HepG2 (cell line): ENCODE results near the gene PSMB8. TPM values are rescaled to one million over a fixed set of nuclear protein-coding genes. Genes with fewer than 3 reads are reported as not detected.

ENCODE experiments used
- ARID5B ChIP-seq: IDR thresholded peaks from 2 replicates; pipeline ENCODE4 v1.4.0; 2020; ENCODE audit warnings: mild to moderate bottlenecking, missing genetic modification reagents
- CCDC6 ChIP-seq: sonication (generic); formaldehyde crosslinking; IDR thresholded peaks from 2 replicates; pipeline ENCODE4 v1.8.1; 2022; ENCODE audit warnings: mild to moderate bottlenecking, missing genetic modification reagents, moderate library complexity
- CHCHD3 ChIP-seq: sonication (generic); formaldehyde crosslinking; IDR thresholded peaks from 2 replicates; pipeline ENCODE4 v1.8.0; 2022; ENCODE audit warnings: mild to moderate bottlenecking, missing genetic modification reagents, moderate library complexity
- CTCF ChIP-seq: sonication (generic); formaldehyde crosslinking; IDR thresholded peaks from 2 replicates; pipeline ENCODE4 v1.5.0; 2020; ENCODE audit warnings: mild to moderate bottlenecking, missing genetic modification reagents, moderate library complexity
- ELF3 ChIP-seq: IDR thresholded peaks from 2 replicates; pipeline ENCODE4 v1.6.1; 2016; ENCODE audit warnings: missing genetic modification reagents, missing compliant biosample characterization
- HNRNPL ChIP-seq: fragments of 200-400 bp; formaldehyde crosslinking; IDR thresholded peaks from 2 replicates; pipeline ENCODE4 v1.6.1; 2017; ENCODE audit warnings: mild to moderate bottlenecking, low read depth, low read length
- HOXD1 ChIP-seq: sonication (generic); formaldehyde crosslinking; IDR thresholded peaks from 2 replicates; pipeline ENCODE4 v1.5.0; 2020; ENCODE audit warnings: missing genetic modification reagents
- KLF11 ChIP-seq: IDR thresholded peaks from 2 replicates; pipeline ENCODE4 v1.6.1; 2016; ENCODE audit warnings: missing compliant biosample characterization
- RAD21 ChIP-seq: fragments of 450-650 bp; formaldehyde crosslinking; IDR thresholded peaks from 2 replicates; pipeline ENCODE4 v1.5.0; 2020; ENCODE audit warnings: mild to moderate bottlenecking
- RFX1 ChIP-seq: fragments of 450-650 bp; IDR thresholded peaks from 2 replicates; pipeline ENCODE4 v1.6.1; 2017
- SAP130 ChIP-seq: IDR thresholded peaks from 2 replicates; pipeline ENCODE4 v1.6.1; 2016; ENCODE audit warnings: low read depth
- SIN3B ChIP-seq: fragments of 150-350 bp; IDR thresholded peaks from 2 replicates; pipeline ENCODE4 v1.6.1; 2014; ENCODE audit warnings: low read length
- SOX6 ChIP-seq, 2 experiments: fragments of 450-650 bp in 1 of 2; sonication (generic) in 1 of 2; formaldehyde crosslinking in 1 of 2; IDR thresholded peaks; 2 replicates each; pipeline versions ENCODE4 v1.4.0 to v1.6.1; 2017 to 2020; ENCODE audit warnings: antibody characterized with exemption in 1 of 2, mild to moderate bottlenecking in 1 of 2, missing genetic modification reagents in 1 of 2
- SP1 ChIP-seq, 2 experiments: fragments of 450-650 bp in 1 of 2; sonication (generic) in 1 of 2; formaldehyde crosslinking in 1 of 2; IDR thresholded peaks; 2 replicates each; pipeline versions ENCODE4 v1.4.0 to v1.6.1; 2016 to 2020; ENCODE audit warnings: missing genetic modification reagents in 1 of 2
- STAT5B ChIP-seq: sonication (generic); formaldehyde crosslinking; IDR thresholded peaks from 2 replicates; pipeline ENCODE4 v1.4.0; 2020; ENCODE audit warnings: missing genetic modification reagents
- TMF1 ChIP-seq: sonication (generic); formaldehyde crosslinking; IDR thresholded peaks from 2 replicates; pipeline ENCODE4 v1.8.1; 2022; ENCODE audit warnings: low read depth, missing genetic modification reagents
- TRIM22 ChIP-seq: fragments of 450-650 bp; IDR thresholded peaks from 2 replicates; pipeline ENCODE4 v1.6.1; 2017
- ZBTB43 ChIP-seq: sonication (generic); formaldehyde crosslinking; conservative IDR thresholded peaks from 2 replicates; pipeline ENCODE4 v1.4.0; 2020; ENCODE audit warnings: missing genetic modification reagents
- ZFP36L1 ChIP-seq: sonication (generic); formaldehyde crosslinking; IDR thresholded peaks from 2 replicates; pipeline ENCODE4 v1.8.0; 2022; ENCODE audit warnings: mild to moderate bottlenecking, missing genetic modification reagents, moderate library complexity
- ZNF577 ChIP-seq: sonication (generic); formaldehyde crosslinking; IDR thresholded peaks from 2 replicates; pipeline ENCODE4 v1.4.0; 2020; ENCODE audit warnings: mild to moderate bottlenecking, low read depth, missing genetic modification reagents, borderline replicate concordance
- ZNF761 ChIP-seq: sonication (generic); formaldehyde crosslinking; conservative IDR thresholded peaks from 2 replicates; pipeline ENCODE4 v1.4.0; 2020; ENCODE audit warnings: mild to moderate bottlenecking, missing genetic modification reagents
- ZSCAN20 ChIP-seq: sonication (generic); formaldehyde crosslinking; IDR thresholded peaks from 2 replicates; pipeline ENCODE4 v1.4.0; 2020; ENCODE audit warnings: missing genetic modification reagents, mild to moderate bottlenecking, borderline replicate concordance
- polyA plus RNA-seq, 8 experiments: library from polyadenylated mRNA; depleted of rRNA in 3 of 8; stranded (reverse) in 7 of 8; unstranded in 1 of 8; fragments of >200 nt; fragmentation: Illumina TruSeq in 4 of 8; extraction: Trizol in 4 of 8; gene quantifications; 2 replicates each; pipeline versions ENCODE4 v1.2.1 to v1.2.3, GENCODE V29; 2011 to 2016; ENCODE audit warnings: low read depth in 4 of 8, missing spikeins in 1 of 8, mixed read lengths in 1 of 8; ENCODE audit not compliant: insufficient read depth in 1 of 8
- total RNA-seq, 5 experiments: library from RNA; depleted of rRNA; stranded (reverse); fragments of >200 nt; fragmentation: Illumina TruSeq; extraction: Trizol; gene quantifications; 2 replicates each; pipeline ENCODE4 v1.2.3, GENCODE V29; 2016; ENCODE audit warnings: low read depth in 1 of 5
- TF ChIP-seq, protein P1 (sequence below): sonication (generic); formaldehyde crosslinking; IDR thresholded peaks from 2 replicates; pipeline ENCODE4 v1.8.1; 2023; ENCODE audit warnings: mild to moderate bottlenecking, inconsistent platforms, moderate library complexity, missing genetic modification reagents, borderline replicate concordance

Gene PSMB8
- total and polyA plus RNA-seq, 2 of the 13 experiments (the other 11 are each of a cell fraction or from before 2014, with no cell fraction given) = 30.7 to 64.7 TPM

DNA sequence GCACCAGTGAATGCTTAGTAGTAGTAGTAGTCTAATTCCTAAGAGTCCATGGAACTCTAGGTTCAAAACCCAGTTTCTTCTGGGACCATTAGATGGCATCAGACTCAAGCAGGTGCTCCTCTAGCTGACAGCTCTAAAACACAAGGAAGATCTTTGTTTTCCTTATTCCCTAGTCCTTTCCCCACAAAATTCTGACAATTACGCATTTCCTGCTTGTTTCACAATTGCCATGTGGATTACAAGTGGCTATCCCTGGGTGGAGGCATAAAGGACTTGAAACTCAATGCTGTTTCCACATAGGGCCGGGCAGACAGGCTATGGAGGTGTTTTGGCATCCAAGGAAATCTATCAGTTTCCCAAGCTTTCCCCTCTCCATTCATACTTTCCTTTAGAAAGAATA is 17.9 kb downstream of the PSMB8 start (continued):
- no peak for TF ChIP-seq ARID5B (CRISPR knock-in tag)
- TF ChIP-seq CHCHD3 (CRISPR knock-in tag) = no peak
- TF ChIP-seq RFX1 = no peak
- 0 out of 2 replicates have a peak, but pooled peaks have one; percentile 42 for TF ChIP-seq ZSCAN20 (CRISPR knock-in tag)
- TF ChIP-seq, protein P1, sequence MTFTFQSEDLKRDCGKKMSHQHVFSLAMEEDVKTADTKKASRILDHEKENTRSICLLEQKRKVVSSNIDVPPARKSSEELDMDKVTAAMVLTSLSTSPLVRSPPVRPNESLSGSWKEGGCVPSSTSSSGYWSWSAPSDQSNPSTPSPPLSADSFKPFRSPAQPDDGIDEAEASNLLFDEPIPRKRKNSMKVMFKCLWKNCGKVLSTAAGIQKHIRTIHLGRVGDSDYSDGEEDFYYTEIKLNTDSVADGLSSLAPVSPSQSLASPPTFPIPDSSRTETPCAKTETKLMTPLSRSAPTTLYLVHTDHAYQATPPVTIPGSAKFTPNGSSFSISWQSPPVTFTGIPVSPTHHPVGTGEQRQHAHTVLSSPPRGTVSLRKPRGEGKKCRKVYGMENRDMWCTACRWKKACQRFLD = no peak
- no peak for TF ChIP-seq TMF1 (CRISPR knock-in tag)
- no peak for TF ChIP-seq CCDC6 (CRISPR knock-in tag)
- no peak for TF ChIP-seq SOX6 (IDR thresholded peaks at IDR 0.05)
- TF ChIP-seq SOX6 (CRISPR knock-in tag; IDR thresholded peaks at IDR 0.05) = no peak
- TF ChIP-seq CTCF = peak; percentile 76
- no peak for TF ChIP-seq ZNF577 (CRISPR knock-in tag)
- no peak for TF ChIP-seq HNRNPL
- TF ChIP-seq HOXD1 (CRISPR knock-in tag) = no peak
- peak; percentile 49 for TF ChIP-seq SAP130
- no peak for TF ChIP-seq STAT5B (CRISPR knock-in tag)
- no peak for TF ChIP-seq TRIM22
- no peak for TF ChIP-seq KLF11 (CRISPR knock-in tag)
- no peak for TF ChIP-seq ZFP36L1 (CRISPR knock-in tag)
- TF ChIP-seq ELF3 (CRISPR knock-in tag) = peak; percentile 61; the same call in 1 of the 2 replicates
- TF ChIP-seq RAD21 = peak; percentile 64
- no peak for TF ChIP-seq ZBTB43
- TF ChIP-seq ZNF761 (CRISPR knock-in tag) = no peak
- TF ChIP-seq SIN3B = no peak
- TF ChIP-seq SP1 (IDR thresholded peaks at IDR 0.05) = no peak
- TF ChIP-seq SP1 (CRISPR knock-in tag; IDR thresholded peaks at IDR 0.05) = no peak
